HepG2 (cell line): ENCODE measurements around the gene PADI2. TPM values are rescaled to one million over a fixed set of nuclear protein-coding genes. Genes with fewer than 3 reads are reported as not detected.

ENCODE experiments used
- ATAC-seq: fragments of 200-7000 bp; cut with Tn5 transposase; 3 replicates; pipeline ENCODE4 v1.9.1; 2020; ENCODE audit warnings: mild to moderate bottlenecking, moderate library complexity
- BruUV-seq: library from RNA; stranded (reverse); fragments of 400-500 nt; replicated peaks from 2 replicates; lab custom pipeline; 2021; lab: Mats Ljungman, UMichigan
- CTCF ChIA-PET: fragments of 300-600 bp; formaldehyde crosslinking; extraction: SDS; loops from one replicate; lab custom pipeline; 2021; ENCODE audit warnings: low total read pairs, inconsistent platforms, low intra/inter-chr PET ratio; lab: Yijun Ruan, JAX
- POLR2A ChIA-PET: fragments of 350-600 bp; sonication (Branson Sonifier 250); formaldehyde crosslinking; loops from one replicate; lab custom pipeline; 2020; ENCODE audit warnings: antibody characterized with exemption, inconsistent platforms; lab: Yijun Ruan, JAX
- DNase-seq: peaks from one replicate; pipeline ENCODE4 v3.0.0-alpha.2; 2015; ENCODE audit warnings: low spot score
- FAIRE-seq: peaks from 3 replicates; lab custom pipeline; 2011; peaks lifted over from hg19 to GRCh38; lab: Jason Lieb, UNC
- H2AFZ ChIP-seq: one replicate; pipeline ENCODE4 v1.6.1; 2011; ENCODE audit warnings: low read length, inconsistent platforms
- H3K27ac ChIP-seq: fragments of 300-600 bp; 3 replicates; pipeline ENCODE4 v1.8.0; 2011; ENCODE audit warnings: mixed run types, mild to moderate bottlenecking, mixed read lengths, low read length, inconsistent platforms; ENCODE audit not compliant: insufficient read depth; ENCODE audit errors: extremely low read length
- H3K27me3 ChIP-seq, 2 experiments: fragments of 200-600 bp in 1 of 2; 2 replicates in 1 of 2; 3 replicates in 1 of 2; pipeline versions ENCODE4 v1.6.0 to v1.8.0; 2011; ENCODE audit warnings: low read length in 2 of 2, mild to moderate bottlenecking in 2 of 2, moderate library complexity in 2 of 2, inconsistent platforms in 1 of 2; ENCODE audit not compliant: insufficient read depth in 2 of 2, control insufficient read depth in 1 of 2
- H3K36me3 ChIP-seq, 2 experiments: fragments of 200-600 bp in 1 of 2; replicated peaks in 1 of 2; 2 replicates in 1 of 2; 3 replicates in 1 of 2; pipeline versions ENCODE4 v1.5.1 to v1.8.0; 2011; ENCODE audit warnings: low read length in 2 of 2, inconsistent platforms in 1 of 2; ENCODE audit not compliant: insufficient read depth in 2 of 2, control insufficient read depth in 1 of 2
- H3K4me1 ChIP-seq: 2 replicates; pipeline ENCODE4 v1.5.1; 2012; ENCODE audit warnings: low read length, inconsistent platforms; ENCODE audit not compliant: insufficient read depth
- H3K4me2 ChIP-seq: 2 replicates; pipeline ENCODE4 v1.6.0; 2011; ENCODE audit warnings: low read depth, low read length, inconsistent platforms
- H3K4me3 ChIP-seq, 3 experiments: fragments of 200-600 bp in 1 of 3; sonication (generic), shearing (Covaris generic) in 1 of 3; replicated peaks in 1 of 3; 2 replicates each; pipeline ENCODE4 v1.5.1; 2011 to 2016; ENCODE audit warnings: low read length in 3 of 3, inconsistent platforms in 2 of 3, low read depth in 2 of 3, mild to moderate bottlenecking in 2 of 3, control low read depth in 1 of 3, mixed read lengths in 1 of 3; ENCODE audit not compliant: insufficient read depth in 1 of 3
- H3K79me2 ChIP-seq: one replicate; pipeline ENCODE4 v1.6.1; 2011; ENCODE audit warnings: low read length, inconsistent platforms; ENCODE audit not compliant: insufficient read depth
- H3K9ac ChIP-seq: 2 replicates; pipeline ENCODE4 v1.6.0; 2011; ENCODE audit warnings: mild to moderate bottlenecking, low read depth, low read length, inconsistent platforms; ENCODE audit not compliant: insufficient read depth
- H3K9me3 ChIP-seq: 2 replicates; pipeline ENCODE4 v1.5.1; 2012; ENCODE audit warnings: mild to moderate bottlenecking, low read length
- H4K20me1 ChIP-seq: 2 replicates; pipeline ENCODE4 v1.6.0; 2011; ENCODE audit warnings: inconsistent platforms, mild to moderate bottlenecking, low read length, moderate library complexity; ENCODE audit not compliant: insufficient read depth
- KDM6A ChIP-seq: IDR thresholded peaks from 2 replicates; pipeline ENCODE4 v1.6.1; 2016; ENCODE audit warnings: low read depth
- RFX3 ChIP-seq: IDR thresholded peaks from 2 replicates; pipeline ENCODE4 v1.6.1; 2016; ENCODE audit warnings: missing biosample characterization, missing genetic modification reagents
- SKI ChIP-seq: fragments of 450-650 bp; IDR thresholded peaks from one replicate; pipeline ENCODE4 v1.6.1; 2018; ENCODE audit warnings: mild to moderate bottlenecking; ENCODE audit not compliant: partially characterized antibody
- ZBTB3 ChIP-seq: sonication (generic); formaldehyde crosslinking; IDR thresholded peaks from 2 replicates; pipeline ENCODE4 v1.4.0; 2020; ENCODE audit warnings: low read depth, mild to moderate bottlenecking, moderate library complexity, missing genetic modification reagents, borderline replicate concordance
- ZBTB44 ChIP-seq: sonication (generic); formaldehyde crosslinking; IDR thresholded peaks from 2 replicates; pipeline ENCODE4 v1.4.0; 2020; ENCODE audit warnings: missing genetic modification reagents
- ZFP90 ChIP-seq: sonication (generic); formaldehyde crosslinking; IDR thresholded peaks from 2 replicates; pipeline ENCODE4 v1.8.0; 2022; ENCODE audit warnings: missing genetic modification reagents, mild to moderate bottlenecking, inconsistent platforms, borderline replicate concordance
- ZNF432 ChIP-seq: sonication (generic); formaldehyde crosslinking; IDR thresholded peaks from 2 replicates; pipeline ENCODE4 v1.5.0; 2020; ENCODE audit warnings: missing genetic modification reagents, mild to moderate bottlenecking, borderline replicate concordance
- ZNF644 ChIP-seq: IDR thresholded peaks from 2 replicates; pipeline ENCODE4 v1.6.1; 2016; ENCODE audit warnings: low read depth
- ZNF678 ChIP-seq: sonication (generic); formaldehyde crosslinking; IDR thresholded peaks from 2 replicates; pipeline ENCODE4 v1.4.0; 2020; ENCODE audit warnings: mild to moderate bottlenecking, missing genetic modification reagents
- ZNF781 ChIP-seq: sonication (generic); formaldehyde crosslinking; IDR thresholded peaks from 2 replicates; pipeline ENCODE4 v1.5.1; 2020; ENCODE audit warnings: borderline replicate concordance, mild to moderate bottlenecking, missing genetic modification reagents; ENCODE audit errors: not compliant biosample characterization
- WGBS: methylation state at CpG from one replicate; pipeline ENCODE4 v1.1.6; 2017; ENCODE audit warnings: low lambda C conversion rate; 5-methylcytosine and 5-hydroxymethylcytosine counted together
- in situ Hi-C: cut with HindIII; loops from 2 replicates; pipeline ENCODE4 v1.10.0; 2017; ENCODE audit warnings: low pct_unique_long_range_greater_than_20kb; ENCODE audit not compliant: extremely low pct_ligation_motif_present
- intact Hi-C: fragments of 100-400 bp; cut with micrococcal nuclease; formaldehyde crosslinking; loops from one replicate; pipeline ENCODE4 v1.10.0; 2022; ENCODE audit not compliant: unreplicated experiment
- polyA plus RNA-seq, 8 experiments: library from polyadenylated mRNA; depleted of rRNA in 3 of 8; stranded (reverse) in 7 of 8; unstranded in 1 of 8; fragments of >200 nt; fragmentation: Illumina TruSeq in 4 of 8; extraction: Trizol in 4 of 8; gene quantifications; 2 replicates each; pipeline versions ENCODE4 v1.2.1 to v1.2.3, GENCODE V29; 2011 to 2016; ENCODE audit warnings: low read depth in 4 of 8, missing spikeins in 1 of 8, mixed read lengths in 1 of 8; ENCODE audit not compliant: insufficient read depth in 1 of 8
- total RNA-seq, 5 experiments: library from RNA; depleted of rRNA; stranded (reverse); fragments of >200 nt; fragmentation: Illumina TruSeq; extraction: Trizol; gene quantifications; 2 replicates each; pipeline ENCODE4 v1.2.3, GENCODE V29; 2016; ENCODE audit warnings: low read depth in 1 of 5
- TF ChIP-seq, protein P1 (sequence below): sonication (generic); formaldehyde crosslinking; IDR thresholded peaks from 2 replicates; pipeline ENCODE4 v1.4.0; 2020; ENCODE audit warnings: mild to moderate bottlenecking, missing genetic modification reagents
- TF ChIP-seq, protein P2 (sequence below): sonication (generic); formaldehyde crosslinking; IDR thresholded peaks from 2 replicates; pipeline ENCODE4 v1.4.0; 2020; ENCODE audit warnings: mild to moderate bottlenecking, missing genetic modification reagents, borderline replicate concordance

Gene PADI2
- total and polyA plus RNA-seq, 2 of the 13 experiments (the other 11 are each of a cell fraction or from before 2014, with no cell fraction given): not detected

GRCh38 chr1:17136936-17137335 lies 17.7 kb upstream of the PADI2 start (continued):
- TF ChIP-seq, protein P1, sequence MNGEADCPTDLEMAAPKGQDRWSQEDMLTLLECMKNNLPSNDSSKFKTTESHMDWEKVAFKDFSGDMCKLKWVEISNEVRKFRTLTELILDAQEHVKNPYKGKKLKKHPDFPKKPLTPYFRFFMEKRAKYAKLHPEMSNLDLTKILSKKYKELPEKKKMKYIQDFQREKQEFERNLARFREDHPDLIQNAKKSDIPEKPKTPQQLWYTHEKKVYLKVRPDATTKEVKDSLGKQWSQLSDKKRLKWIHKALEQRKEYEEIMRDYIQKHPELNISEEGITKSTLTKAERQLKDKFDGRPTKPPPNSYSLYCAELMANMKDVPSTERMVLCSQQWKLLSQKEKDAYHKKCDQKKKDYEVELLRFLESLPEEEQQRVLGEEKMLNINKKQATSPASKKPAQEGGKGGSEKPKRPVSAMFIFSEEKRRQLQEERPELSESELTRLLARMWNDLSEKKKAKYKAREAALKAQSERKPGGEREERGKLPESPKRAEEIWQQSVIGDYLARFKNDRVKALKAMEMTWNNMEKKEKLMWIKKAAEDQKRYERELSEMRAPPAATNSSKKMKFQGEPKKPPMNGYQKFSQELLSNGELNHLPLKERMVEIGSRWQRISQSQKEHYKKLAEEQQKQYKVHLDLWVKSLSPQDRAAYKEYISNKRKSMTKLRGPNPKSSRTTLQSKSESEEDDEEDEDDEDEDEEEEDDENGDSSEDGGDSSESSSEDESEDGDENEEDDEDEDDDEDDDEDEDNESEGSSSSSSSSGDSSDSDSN (CRISPR knock-in tag): no peak
- TF ChIP-seq ZNF644 (CRISPR knock-in tag): no peak

- in situ Hi-C loops: no loop called here
Observed at GRCh38 chr1:17136145-17136544, 16.9 kb upstream of the PADI2 start.

More at GRCh38 chr1:17136145-17136544, 16.9 kb upstream of the PADI2 start:
- intact Hi-C loops: no loop called here
- Histone ChIP-seq H3K4me1 (peaks cover 7% of the 10 kb centered on the region; the same call in 1 of the 2 replicates), H3K9ac (no peak overlapping the region), H3K4me2 (no peak overlapping the region), H3K79me2 (no peaks in the 10 kb centered on the region), H3K4me3 (no peak overlapping the region), H3K9me3 (no peaks in the 10 kb centered on the region), H3K27me3 (peaks cover 0 to 4% of the 10 kb centered on the region in 2 experiments; a peak in 1 of 5 replicates), H3K27ac (no peak overlapping the region), H3K36me3 (no peaks in the 10 kb centered on the region), H4K20me1 (no peaks in the 10 kb centered on the region), H2AFZ (no peak overlapping the region)
- ATAC-seq (no peak), FAIRE-seq (no peak), DNase-seq (no peak)
- 54% methylated on average over 6 of the region's 13 CpGs for WGBS
- POLR2A ChIA-PET: no interaction called here
- CTCF ChIA-PET: no interaction called here
- BruUV-seq: no TSS peak
- TF ChIP-seq ZFP90 (CRISPR knock-in tag): no peak
- TF ChIP-seq RFX3 (CRISPR knock-in tag): no peak
- TF ChIP-seq, protein P2, sequence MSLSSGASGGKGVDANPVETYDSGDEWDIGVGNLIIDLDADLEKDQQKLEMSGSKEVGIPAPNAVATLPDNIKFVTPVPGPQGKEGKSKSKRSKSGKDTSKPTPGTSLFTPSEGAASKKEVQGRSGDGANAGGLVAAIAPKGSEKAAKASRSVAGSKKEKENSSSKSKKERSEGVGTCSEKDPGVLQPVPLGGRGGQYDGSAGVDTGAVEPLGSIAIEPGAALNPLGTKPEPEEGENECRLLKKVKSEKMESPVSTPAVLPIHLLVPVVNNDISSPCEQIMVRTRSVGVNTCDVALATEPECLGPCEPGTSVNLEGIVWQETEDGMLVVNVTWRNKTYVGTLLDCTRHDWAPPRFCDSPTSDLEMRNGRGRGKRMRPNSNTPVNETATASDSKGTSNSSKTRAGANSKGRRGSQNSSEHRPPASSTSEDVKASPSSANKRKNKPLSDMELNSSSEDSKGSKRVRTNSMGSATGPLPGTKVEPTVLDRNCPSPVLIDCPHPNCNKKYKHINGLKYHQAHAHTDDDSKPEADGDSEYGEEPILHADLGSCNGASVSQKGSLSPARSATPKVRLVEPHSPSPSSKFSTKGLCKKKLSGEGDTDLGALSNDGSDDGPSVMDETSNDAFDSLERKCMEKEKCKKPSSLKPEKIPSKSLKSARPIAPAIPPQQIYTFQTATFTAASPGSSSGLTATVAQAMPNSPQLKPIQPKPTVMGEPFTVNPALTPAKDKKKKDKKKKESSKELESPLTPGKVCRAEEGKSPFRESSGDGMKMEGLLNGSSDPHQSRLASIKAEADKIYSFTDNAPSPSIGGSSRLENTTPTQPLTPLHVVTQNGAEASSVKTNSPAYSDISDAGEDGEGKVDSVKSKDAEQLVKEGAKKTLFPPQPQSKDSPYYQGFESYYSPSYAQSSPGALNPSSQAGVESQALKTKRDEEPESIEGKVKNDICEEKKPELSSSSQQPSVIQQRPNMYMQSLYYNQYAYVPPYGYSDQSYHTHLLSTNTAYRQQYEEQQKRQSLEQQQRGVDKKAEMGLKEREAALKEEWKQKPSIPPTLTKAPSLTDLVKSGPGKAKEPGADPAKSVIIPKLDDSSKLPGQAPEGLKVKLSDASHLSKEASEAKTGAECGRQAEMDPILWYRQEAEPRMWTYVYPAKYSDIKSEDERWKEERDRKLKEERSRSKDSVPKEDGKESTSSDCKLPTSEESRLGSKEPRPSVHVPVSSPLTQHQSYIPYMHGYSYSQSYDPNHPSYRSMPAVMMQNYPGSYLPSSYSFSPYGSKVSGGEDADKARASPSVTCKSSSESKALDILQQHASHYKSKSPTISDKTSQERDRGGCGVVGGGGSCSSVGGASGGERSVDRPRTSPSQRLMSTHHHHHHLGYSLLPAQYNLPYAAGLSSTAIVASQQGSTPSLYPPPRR (CRISPR knock-in tag): no peak
- no peak for TF ChIP-seq SKI
- no peak for TF ChIP-seq ZNF432 (CRISPR knock-in tag)
- no peak for TF ChIP-seq ZNF678 (CRISPR knock-in tag)
- no peak for TF ChIP-seq ZBTB44 (CRISPR knock-in tag)
- TF ChIP-seq KDM6A (CRISPR knock-in tag): no peak
- TF ChIP-seq ZBTB3 (CRISPR knock-in tag): no peak
- TF ChIP-seq ZNF781 (CRISPR knock-in tag): no peak
